ENCODE results near the gene CCT8.

Gene CCT8, protein sequence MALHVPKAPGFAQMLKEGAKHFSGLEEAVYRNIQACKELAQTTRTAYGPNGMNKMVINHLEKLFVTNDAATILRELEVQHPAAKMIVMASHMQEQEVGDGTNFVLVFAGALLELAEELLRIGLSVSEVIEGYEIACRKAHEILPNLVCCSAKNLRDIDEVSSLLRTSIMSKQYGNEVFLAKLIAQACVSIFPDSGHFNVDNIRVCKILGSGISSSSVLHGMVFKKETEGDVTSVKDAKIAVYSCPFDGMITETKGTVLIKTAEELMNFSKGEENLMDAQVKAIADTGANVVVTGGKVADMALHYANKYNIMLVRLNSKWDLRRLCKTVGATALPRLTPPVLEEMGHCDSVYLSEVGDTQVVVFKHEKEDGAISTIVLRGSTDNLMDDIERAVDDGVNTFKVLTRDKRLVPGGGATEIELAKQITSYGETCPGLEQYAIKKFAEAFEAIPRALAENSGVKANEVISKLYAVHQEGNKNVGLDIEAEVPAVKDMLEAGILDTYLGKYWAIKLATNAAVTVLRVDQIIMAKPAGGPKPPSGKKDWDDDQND

DNA sequence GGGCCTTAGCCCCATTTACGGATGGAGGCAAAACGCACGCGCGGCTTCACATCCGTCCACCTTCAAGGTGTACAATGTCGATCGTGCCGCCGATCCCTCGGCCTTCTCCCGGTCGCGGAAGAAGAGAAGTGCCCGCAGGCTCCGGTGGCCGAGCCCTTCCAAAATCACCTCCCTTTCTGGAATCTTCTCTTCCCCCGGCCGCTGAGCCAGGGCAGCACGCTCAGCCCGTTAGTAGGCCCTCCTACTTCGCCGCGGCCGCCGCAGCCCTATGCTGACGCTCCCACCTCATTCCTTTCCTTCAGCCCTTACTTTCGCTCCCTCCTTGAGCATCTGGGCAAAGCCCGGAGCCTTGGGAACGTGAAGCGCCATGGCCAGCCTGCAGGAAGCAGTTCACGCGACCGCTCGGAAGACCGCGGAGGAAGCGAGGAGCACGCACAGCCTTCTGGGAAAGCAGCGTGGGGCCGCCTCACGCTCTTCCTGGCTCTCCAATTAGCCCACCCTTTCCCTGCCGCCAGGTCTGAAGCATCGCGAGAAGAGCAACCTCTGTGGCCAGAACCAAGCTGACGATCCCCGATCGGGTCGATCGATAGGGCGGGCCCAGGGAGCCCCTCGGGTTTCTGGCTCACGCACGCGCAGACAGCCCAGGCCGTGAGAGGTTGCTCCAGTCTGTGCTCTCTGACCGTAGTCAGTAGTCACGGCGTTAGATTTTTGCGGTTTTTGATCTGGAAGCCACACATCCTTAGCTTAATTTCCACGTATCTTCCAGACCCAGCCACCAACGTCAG lies at the start of gene CCT8:
Gene CCT8 (minus strand): TSS at position 427 of the 785 bp plus-strand sequence. CDS start 58 bp downstream, at position 369.
- TF ChIP-seq, protein P1, sequence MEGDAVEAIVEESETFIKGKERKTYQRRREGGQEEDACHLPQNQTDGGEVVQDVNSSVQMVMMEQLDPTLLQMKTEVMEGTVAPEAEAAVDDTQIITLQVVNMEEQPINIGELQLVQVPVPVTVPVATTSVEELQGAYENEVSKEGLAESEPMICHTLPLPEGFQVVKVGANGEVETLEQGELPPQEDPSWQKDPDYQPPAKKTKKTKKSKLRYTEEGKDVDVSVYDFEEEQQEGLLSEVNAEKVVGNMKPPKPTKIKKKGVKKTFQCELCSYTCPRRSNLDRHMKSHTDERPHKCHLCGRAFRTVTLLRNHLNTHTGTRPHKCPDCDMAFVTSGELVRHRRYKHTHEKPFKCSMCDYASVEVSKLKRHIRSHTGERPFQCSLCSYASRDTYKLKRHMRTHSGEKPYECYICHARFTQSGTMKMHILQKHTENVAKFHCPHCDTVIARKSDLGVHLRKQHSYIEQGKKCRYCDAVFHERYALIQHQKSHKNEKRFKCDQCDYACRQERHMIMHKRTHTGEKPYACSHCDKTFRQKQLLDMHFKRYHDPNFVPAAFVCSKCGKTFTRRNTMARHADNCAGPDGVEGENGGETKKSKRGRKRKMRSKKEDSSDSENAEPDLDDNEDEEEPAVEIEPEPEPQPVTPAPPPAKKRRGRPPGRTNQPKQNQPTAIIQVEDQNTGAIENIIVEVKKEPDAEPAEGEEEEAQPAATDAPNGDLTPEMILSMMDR (IDR thresholded peaks at IDR 0.05; ENCODE audit: insufficient read depth, missing control alignments): no peak
- FAIRE-seq (no peak), DNase-seq (ENCODE audit: insufficient read length, low spot score) (peak; percentile 42)

DNA sequence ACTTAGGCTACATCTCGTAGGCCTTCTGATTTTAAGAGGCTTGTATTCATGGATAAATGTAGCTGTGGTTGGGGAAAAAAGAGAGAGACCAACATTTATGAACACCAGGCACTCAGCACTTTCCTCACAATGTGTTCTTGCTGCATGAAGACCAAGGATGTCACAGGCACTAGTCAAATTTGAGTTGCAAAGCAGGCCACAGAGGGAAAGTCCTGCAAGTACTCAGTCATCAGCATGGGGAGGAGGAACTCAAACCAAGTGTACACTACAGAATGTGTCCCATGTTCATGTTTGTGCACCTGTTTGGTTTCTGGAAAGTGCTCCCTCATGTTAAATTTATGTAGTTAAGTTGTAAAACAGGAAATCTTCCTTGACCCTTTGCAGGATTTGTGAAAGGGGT lies 48.3 kb upstream of the CCT8 start:
- TF ChIP-seq, protein P1 (IDR thresholded peaks at IDR 0.05; ENCODE audit: insufficient read depth, missing control alignments): no peak
- FAIRE-seq (no peak), DNase-seq (ENCODE audit: insufficient read length, low spot score) (no peak)

DNA sequence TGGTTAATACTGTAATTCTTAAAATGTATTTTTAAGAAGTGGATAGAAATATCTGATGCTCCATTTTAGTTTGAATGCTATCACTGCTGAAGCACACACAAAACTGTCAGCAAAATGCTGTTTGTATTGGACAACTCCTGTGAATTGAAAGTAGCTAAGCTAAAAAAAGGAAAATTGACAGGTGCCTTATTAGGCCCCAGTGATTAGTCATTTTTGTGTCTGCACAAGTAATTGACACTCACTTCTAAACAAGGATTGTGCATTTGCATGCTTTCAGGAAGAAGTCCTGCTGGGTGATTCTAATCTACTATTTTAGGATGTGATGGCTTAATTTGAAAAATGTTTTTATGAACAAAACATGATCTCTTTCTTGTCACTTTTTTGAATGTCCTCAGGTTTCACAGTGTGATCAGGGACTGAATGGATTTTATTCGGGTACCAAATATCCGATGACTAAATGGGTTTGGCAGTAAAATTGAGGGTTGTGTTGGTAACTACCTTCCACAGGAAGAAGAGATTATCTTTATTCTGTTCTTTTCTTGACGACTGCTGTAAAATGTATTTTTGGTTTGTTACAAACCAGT lies 44.0 kb upstream of the CCT8 start:
- no peak for FAIRE-seq
- DNase-seq (ENCODE audit: insufficient read length, low spot score): no peak
- TF ChIP-seq, protein P1 (IDR thresholded peaks at IDR 0.05; ENCODE audit: insufficient read depth, missing control alignments): no peak

DNA sequence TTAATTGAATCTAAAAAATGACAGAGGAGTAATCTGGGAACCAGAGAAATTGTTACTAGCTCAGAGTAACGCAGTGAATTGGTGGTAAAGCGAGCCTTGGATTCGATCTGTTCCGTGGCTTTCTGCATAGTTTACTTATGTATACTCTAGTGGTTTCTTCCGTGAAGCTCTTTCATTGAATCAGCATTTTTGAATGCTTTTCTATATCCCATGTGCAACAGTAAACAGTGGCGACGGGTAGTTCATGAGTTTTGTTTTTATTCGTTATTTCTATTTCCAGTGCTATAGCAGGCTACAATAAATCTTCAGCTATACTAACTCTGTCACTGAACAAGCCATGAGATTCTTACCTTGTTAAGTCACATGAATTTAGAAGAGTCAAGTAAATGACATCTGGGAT lies 42.5 kb upstream of the CCT8 start:
- TF ChIP-seq, protein P1 (IDR thresholded peaks at IDR 0.05; ENCODE audit: insufficient read depth, missing control alignments): no peak
- FAIRE-seq (no peak), DNase-seq (ENCODE audit: insufficient read length, low spot score) (no peak)

DNA sequence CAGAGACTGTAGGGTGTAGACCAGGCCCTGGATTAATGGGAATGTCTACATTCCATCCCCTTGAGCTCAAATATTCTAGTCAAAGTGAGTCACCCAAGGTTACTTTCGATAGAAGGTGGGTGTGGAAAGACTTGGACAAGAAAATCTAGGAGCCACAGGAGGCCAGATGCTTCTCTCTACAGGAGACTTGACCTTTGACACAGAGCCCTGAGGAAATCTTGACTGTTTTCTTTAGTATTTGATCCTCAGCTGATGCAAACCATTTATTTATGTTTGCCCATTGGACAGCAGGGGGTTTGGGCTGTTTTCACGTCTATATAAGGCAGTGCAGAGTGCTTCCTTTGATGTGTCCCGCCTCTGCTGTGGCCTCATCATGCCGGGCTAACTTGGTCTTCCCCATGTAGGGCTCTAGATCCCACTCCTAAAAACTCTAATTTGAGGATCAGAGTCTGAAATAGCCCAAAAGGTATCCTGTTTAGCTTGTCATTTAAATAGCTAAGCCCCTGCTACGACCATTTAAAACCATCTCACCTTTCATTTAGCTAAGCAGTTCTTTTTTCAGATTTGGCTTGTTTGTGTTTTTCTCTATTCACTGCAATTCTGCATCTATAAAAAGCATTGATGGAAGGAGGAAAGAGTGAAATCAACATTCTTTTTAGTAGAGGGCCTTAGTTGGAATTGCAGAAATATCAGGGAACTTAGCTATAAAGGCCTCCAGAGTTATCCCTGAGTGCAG lies 41.5 kb upstream of the CCT8 start:
- TF ChIP-seq, protein P1 (IDR thresholded peaks at IDR 0.05; ENCODE audit: insufficient read depth, missing control alignments): no peak
- FAIRE-seq (no peak), DNase-seq (ENCODE audit: insufficient read length, low spot score) (no peak)

DNA sequence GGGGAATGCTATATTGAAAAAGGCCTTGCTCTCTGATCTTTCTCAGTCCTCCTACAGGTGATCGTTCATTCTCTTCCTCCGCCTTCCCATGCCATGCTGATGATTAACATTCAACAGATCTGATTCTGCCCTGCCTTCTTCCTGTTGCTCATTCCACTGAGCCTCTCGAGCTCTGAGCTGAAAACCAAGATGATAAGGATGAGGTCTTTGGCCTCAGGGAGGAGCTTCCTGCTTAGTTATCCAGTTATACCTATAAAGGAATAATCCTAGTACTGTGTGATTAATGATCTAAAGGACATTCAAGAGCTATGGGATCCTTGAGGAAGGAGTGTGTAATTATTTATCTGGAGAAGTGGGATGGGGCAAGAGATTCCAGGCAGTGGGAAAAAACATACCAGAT lies 31.8 kb upstream of the CCT8 start:
- TF ChIP-seq, protein P1 (IDR thresholded peaks at IDR 0.05; ENCODE audit: insufficient read depth, missing control alignments): no peak
- DNase-seq (ENCODE audit: insufficient read length, low spot score) (no peak), FAIRE-seq (no peak)
